ENCODE data around the gene MCRIP1.
A peak's percentile ranks its signal among the peaks of the same experiment; 100 is the strongest.

MCRIP1 gene, protein sequence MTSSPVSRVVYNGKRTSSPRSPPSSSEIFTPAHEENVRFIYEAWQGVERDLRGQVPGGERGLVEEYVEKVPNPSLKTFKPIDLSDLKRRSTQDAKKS

DNA sequence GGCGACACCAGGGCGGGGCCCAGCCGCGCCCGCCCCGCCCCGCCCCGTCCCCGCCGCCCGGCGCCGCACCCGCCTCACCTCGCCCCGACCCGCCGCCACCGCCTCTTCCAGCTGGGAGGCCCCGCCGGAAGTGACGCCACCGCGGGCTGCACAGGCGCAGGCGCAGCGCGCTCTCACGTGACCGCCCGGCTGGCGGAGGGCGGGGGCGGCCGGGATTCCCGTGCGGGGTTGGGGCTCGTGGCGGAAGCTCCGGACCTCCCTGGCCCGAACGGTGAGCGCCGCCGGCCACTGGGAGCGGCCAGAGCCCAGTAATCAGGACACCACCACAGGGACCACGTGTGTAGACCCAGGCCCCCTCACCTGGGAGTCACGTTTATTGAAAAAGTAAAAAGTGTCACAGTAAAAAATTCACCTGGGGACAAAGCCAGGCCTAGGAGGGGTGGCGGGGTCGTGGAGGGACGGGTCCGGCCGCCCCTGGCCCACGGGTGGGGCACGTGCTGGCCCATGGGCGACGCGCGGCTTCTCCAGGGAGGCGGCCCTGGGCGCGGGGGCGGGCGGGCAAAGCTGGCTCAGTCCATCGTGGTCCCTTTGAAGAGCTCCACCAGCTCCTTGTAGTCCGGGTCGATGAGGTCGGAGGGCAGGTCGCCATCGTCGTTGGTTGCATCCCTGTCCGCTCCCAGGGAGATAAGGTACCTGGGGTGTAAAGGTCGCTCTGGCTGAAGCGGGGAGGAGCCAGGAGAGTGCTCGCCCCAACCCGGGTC, at the start of gene MCRIP1:
MCRIP1 (minus strand) TSS at position 132 of the 761 bp plus-strand sequence. CDS start 8,785 bp downstream, outside the sequence.
- peak within 1 kb of the TSS; percentile 97 for H3K27ac ChIP-seq
- TF ChIP-seq Cebpa-rat (IDR thresholded peaks at IDR 0.05): no peak
- H3K4me1 ChIP-seq: peaks cover 68% of the 10 kb centered on the region
- H4K20me1 ChIP-seq: peaks cover 6% of the 10 kb centered on the region; the same call in 1 of the 2 replicates
- no peaks in the 10 kb centered on the region for H3K27me3 ChIP-seq
- peak within 1 kb of the TSS; percentile 91 for H3K4me3 ChIP-seq
- no peaks in the 10 kb centered on the region for H3K36me3 ChIP-seq
- H3K4me2 ChIP-seq: peak within 1 kb of the TSS; percentile 99
- H3K9me3 ChIP-seq: no peaks in the 10 kb centered on the region
- H3K9ac ChIP-seq: peak within 1 kb of the TSS; percentile 92

DNA sequence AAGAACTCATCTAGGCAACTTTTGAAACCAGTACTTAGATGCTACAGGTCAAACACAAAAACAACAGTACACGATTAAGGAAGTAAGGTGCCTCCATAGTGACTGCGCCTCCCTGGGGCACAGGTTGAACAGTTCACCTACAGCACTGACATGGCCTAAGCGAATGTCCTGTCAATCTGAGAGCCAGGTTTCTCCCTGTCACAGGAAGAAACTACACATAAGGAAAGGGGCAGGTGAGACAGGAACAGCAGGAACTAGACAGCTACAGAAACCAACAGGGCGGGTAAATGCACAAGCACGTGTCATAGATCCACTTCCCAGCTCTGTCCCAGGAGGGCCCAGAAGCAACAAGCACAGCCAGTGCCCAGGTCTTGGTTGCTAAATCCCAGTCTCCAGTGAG, 46.0 kb upstream of the MCRIP1 start:
- no peak overlapping the region; the same call in 1 of the 2 replicates for H3K9ac ChIP-seq
- no peak overlapping the region for H3K4me3 ChIP-seq
- no peaks in the 10 kb centered on the region for H3K27me3 ChIP-seq
- no peak for TF ChIP-seq Cebpa-rat (IDR thresholded peaks at IDR 0.05)
- H3K27ac ChIP-seq: no peak overlapping the region
- H3K4me2 ChIP-seq: no peak overlapping the region
- peaks cover 78% of the 10 kb centered on the region for H3K36me3 ChIP-seq
- peaks cover 7% of the 10 kb centered on the region for H4K20me1 ChIP-seq
- no peaks in the 10 kb centered on the region for H3K4me1 ChIP-seq
- H3K9me3 ChIP-seq: no peaks in the 10 kb centered on the region

DNA sequence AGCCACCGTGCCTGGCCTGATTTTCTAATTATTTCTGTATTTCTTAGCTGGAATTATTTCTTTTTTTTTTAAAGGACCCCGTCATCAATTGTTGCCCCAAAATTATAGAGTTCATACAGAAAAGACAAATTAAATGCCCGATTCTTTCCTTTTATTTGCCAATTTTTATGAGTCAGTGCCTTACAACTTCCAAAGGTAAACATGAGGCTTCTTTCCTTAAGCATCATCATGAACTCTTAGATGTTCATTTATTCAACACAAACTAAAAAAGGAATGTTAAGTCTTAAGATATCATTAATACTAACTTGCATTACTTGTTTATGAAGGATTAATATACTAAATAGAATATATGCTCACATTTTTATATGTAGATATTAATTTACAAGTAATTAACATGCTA, 45.2 kb upstream of the MCRIP1 start:
- Histone ChIP-seq H3K36me3 (peaks cover 70% of the 10 kb centered on the region), H3K4me2 (no peak overlapping the region), H3K27me3 (no peaks in the 10 kb centered on the region), H3K9me3 (no peaks in the 10 kb centered on the region), H3K9ac (no peak overlapping the region), H3K4me1 (peaks cover 7% of the 10 kb centered on the region), H3K4me3 (no peak overlapping the region), H3K27ac (no peak overlapping the region), H4K20me1 (no peaks in the 10 kb centered on the region)
- TF ChIP-seq Cebpa-rat (IDR thresholded peaks at IDR 0.05): no peak

DNA sequence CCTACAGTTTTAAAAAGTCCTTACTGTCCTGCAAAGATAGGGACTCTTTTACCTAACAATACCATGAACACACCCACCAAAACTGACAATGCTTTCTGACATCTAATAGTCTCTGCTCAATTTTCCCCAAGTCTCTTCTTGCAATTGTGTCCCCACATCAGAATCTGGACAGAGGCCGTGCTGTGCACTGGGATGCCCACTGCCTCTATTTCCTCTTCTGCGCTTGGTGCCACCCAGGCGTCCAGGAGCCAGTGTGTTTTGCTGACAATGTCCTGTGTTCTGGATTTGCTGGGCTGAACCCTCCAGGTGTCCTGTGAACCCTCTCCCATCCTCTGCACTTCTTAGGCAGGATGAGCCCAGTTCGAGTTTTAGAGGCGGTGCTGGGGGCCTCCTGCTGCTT, 44.5 kb upstream of the MCRIP1 start:
- Histone ChIP-seq H3K36me3 (peaks cover 63% of the 10 kb centered on the region), H4K20me1 (no peaks in the 10 kb centered on the region), H3K9me3 (no peaks in the 10 kb centered on the region), H3K27ac (no peak overlapping the region), H3K27me3 (no peaks in the 10 kb centered on the region), H3K9ac (no peak overlapping the region), H3K4me3 (no peak overlapping the region), H3K4me2 (no peak overlapping the region), H3K4me1 (peaks cover 14% of the 10 kb centered on the region)
- TF ChIP-seq Cebpa-rat (IDR thresholded peaks at IDR 0.05): no peak

DNA sequence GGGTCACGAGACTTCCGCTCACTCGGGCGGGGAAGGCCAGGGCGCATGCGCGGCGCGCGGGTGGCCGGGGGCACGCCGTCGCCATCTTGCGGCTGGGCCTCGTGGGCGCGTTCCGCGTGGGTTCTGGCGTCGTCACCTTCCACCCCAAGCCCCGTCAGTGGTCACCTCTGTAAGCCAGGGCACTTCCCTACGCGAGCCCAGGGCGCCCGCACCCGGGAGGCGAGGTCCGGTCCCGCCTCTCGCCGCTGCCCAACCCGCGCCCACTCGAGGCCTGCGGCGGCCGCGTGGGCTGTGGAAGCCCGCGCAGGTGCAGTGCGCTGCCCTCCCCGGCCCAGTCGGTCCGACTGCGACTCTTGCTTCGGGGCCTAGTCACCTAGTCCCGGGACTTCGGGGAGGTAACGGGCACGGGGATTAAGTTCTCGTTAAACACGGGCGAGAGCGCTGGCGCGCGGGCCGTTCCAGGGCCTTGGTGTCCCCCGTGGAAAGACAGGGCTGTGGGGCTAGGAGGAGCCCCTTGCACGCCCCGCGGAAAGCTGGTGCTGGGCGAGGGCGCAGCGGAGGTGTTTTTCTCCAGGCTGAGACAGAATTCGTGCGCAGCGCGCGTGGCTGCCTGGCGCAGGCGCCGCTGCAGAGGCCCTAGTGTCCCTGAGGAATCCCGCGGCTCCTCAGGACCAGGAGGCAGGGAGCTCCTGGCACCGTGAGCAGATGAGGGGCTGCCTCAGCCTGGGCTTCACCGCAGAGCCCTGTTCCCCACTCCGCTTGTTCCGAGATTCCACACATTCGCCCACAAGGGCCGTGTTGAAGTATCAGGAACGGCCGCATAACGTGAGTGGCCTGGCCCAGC, 38.5 kb upstream of the MCRIP1 start:
- H3K36me3 ChIP-seq: peaks cover 34% of the 10 kb centered on the region
- H3K9ac ChIP-seq: peak overlapping the region; percentile 99
- no peaks in the 10 kb centered on the region for H3K9me3 ChIP-seq
- no peaks in the 10 kb centered on the region for H3K27me3 ChIP-seq
- peaks cover 42% of the 10 kb centered on the region for H4K20me1 ChIP-seq
- TF ChIP-seq Cebpa-rat (IDR thresholded peaks at IDR 0.05): no peak
- H3K27ac ChIP-seq: peak overlapping the region; percentile 100
- H3K4me1 ChIP-seq: peaks cover 51% of the 10 kb centered on the region
- peak overlapping the region; percentile 94 for H3K4me3 ChIP-seq
- H3K4me2 ChIP-seq: peak overlapping the region; percentile 88

DNA sequence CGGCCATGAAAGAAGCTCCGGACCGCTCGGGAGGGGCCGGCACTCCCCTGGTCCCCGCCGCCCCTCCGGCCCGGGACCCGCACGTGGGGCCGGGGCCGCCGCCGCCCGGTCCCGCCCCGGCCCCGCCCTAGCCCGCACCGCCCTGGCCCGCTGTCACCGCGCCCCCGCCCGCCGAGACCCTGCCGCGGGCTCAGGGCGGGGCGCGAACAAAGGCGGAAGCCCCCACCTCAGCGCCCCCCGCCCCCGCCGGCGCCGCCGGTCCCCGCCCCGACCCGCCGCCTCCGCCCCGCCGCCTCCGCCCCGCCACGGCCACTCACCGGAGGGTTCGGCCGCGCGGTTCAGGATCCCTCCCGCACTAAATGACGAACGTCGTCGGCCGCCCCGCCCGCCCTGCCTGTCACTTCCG, 37.9 kb upstream of the MCRIP1 start, which contains the start of gene ARHGDIA:
ARHGDIA (minus strand) TSS at position 357 of the 406 bp plus-strand sequence. CDS start 1,407 bp downstream, outside the sequence.
- H3K27me3 ChIP-seq: no peaks in the 10 kb centered on the region
- peaks cover 37% of the 10 kb centered on the region for H3K36me3 ChIP-seq
- H3K27ac ChIP-seq: peak within 1 kb of the TSS; percentile 100
- H3K4me1 ChIP-seq: peaks cover 58% of the 10 kb centered on the region
- peak within 1 kb of the TSS; percentile 89 for H3K4me2 ChIP-seq
- H3K4me3 ChIP-seq: peak within 1 kb of the TSS; percentile 94
- peak within 1 kb of the TSS; percentile 99 for H3K9ac ChIP-seq
- TF ChIP-seq Cebpa-rat (IDR thresholded peaks at IDR 0.05): no peak
- H3K9me3 ChIP-seq: no peaks in the 10 kb centered on the region
- peaks cover 49% of the 10 kb centered on the region for H4K20me1 ChIP-seq

DNA sequence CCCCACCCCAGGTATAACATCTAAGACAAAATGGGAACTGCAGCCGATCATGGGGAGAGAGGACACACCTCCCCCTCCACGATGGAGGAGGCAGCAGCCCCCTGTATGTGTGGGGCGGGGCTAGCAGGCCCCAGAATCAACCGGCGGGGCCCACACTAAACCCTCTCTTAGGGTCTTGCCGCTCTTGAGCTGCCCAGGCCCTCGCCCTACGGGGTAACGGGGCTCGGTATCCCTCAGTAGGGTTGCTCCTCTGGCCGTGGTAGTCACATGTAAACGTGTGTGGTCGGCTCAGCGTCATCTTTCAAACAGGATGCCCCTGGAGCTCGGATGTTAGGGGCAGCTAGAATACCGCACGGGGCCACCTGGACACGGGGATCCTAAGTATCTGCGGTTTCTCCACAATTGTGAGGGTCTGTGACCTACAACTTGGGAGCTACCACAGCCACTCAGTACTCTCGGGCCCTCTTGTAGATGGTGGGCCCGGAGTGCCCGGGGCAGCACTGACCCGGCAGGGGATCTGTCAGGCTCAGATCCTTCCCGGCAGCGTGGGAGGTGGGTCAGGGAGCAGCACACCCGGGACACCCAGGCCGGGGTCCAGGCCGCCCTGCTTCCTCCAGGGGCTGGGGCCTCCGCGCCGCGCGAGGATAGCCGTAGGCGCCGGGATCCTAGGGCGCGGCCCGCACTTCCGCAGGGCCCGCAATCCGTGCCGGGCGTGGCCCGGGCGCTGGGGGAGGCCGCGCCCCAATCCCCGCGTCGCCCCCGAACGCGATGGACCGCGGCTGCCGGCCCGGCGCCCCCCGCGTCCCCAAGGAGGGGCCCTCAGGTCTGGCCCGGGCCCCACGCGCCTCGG, 37.3 kb upstream of the MCRIP1 start:
- Histone ChIP-seq H3K9ac (peak overlapping the region; percentile 99), H3K4me1 (peaks cover 64% of the 10 kb centered on the region), H3K4me3 (peak overlapping the region; percentile 94), H4K20me1 (peaks cover 55% of the 10 kb centered on the region), H3K27me3 (no peaks in the 10 kb centered on the region), H3K27ac (peak overlapping the region; percentile 100), H3K4me2 (peak overlapping the region; percentile 89), H3K9me3 (no peaks in the 10 kb centered on the region), H3K36me3 (peaks cover 43% of the 10 kb centered on the region)
- TF ChIP-seq Cebpa-rat (IDR thresholded peaks at IDR 0.05): no peak

DNA sequence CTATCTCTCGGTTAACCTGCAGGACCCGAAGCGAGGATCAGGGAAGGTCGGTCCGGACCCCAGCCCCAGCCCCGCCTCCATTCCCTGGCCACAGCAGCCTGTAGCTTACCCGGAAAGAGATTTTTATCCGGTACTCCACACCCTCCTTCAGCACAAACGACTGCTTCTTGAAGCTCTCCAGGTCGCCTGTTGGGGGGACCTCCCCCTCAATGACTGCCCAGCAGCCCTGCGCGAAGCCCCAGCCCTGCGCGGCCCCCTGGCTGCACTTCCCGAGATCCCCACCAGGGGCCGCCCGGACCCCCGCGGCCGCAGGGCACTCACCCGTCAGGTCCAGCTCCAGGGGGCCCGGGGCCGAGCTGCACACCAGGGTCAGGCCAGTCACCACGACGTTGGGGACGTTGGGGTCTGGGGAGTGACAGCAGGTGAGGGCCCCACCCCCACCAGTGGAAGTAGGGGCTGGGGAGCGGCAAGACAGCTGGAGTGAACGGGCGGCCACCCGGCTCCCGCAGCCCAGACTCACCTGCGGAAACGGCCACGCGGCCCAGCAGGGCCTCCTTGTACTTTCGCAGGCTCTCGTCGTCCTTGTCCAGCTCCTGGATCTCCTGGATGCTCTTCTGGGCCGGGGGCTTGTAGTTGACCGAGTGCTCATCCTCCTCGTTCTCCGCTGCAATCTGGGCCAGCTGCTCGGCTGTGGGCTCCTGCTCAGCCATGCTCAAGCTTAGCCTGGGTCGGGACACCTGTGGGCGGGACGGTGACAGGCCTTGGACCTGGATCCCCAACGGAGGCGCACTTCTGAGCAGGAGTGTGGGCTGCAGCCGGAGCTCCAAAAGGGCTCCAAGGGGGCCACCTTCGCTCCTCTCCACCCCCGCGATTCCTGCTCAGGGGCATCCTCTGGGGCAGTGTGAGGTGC, 36.4 kb upstream of the MCRIP1 start:
- Histone ChIP-seq H3K9me3 (no peaks in the 10 kb centered on the region), H3K4me1 (peaks cover 72% of the 10 kb centered on the region), H3K9ac (peak overlapping the region; percentile 99), H3K27me3 (no peaks in the 10 kb centered on the region), H4K20me1 (peaks cover 61% of the 10 kb centered on the region), H3K4me2 (peak overlapping the region; percentile 89), H3K36me3 (peaks cover 52% of the 10 kb centered on the region), H3K27ac (peak overlapping the region; percentile 100), H3K4me3 (peak overlapping the region; percentile 94)
- TF ChIP-seq Cebpa-rat (IDR thresholded peaks at IDR 0.05): no peak

All from BLaER1 (cell line).